Tibial nerve (tissue), 4 donors: Measurements from ENCODE around the gene DLG1. TPM values are rescaled to one million over a fixed set of nuclear protein-coding genes. Genes with fewer than 3 reads are reported as not detected.
A peak's percentile ranks its signal among the peaks of the same experiment; 100 is the strongest.
"Not testable (repeated sequence)": the region's sequence is repeated elsewhere in the genome, so short reads cannot be mapped to it uniquely, and the experiment has no call there.

Experiments
- DNase-seq, 2 donors: peaks; one replicate each; pipeline ENCODE4 v3.0.0-alpha.2; 2019; ENCODE audit warnings: low spot score in 2 of 2
- H3K27ac ChIP-seq, 4 donors: fragments of 200-600 bp; sonication (generic) in 3 of 4; one replicate each; pipeline ENCODE4 v1.5.1; 2017 to 2019; ENCODE audit warnings: mild to moderate bottlenecking in 1 of 4
- H3K27me3 ChIP-seq, 2 donors: fragments of 200-600 bp; sonication (generic) in 1 of 2; one replicate each; pipeline versions ENCODE4 v1.5.1 to v1.6.0; 2017 to 2019
- H3K36me3 ChIP-seq, 3 donors: fragments of 200-600 bp; sonication (generic); one replicate each; pipeline ENCODE4 v1.5.1; 2018 to 2019
- H3K4me1 ChIP-seq, 4 donors: fragments of 200-600 bp; sonication (generic) in 3 of 4; one replicate each; pipeline ENCODE4 v1.5.1; 2017 to 2019
- H3K4me3 ChIP-seq, 4 donors: fragments of 200-600 bp; sonication (generic) in 3 of 4; one replicate each; pipeline ENCODE4 v1.5.1; 2017 to 2019; ENCODE audit warnings: mild to moderate bottlenecking in 1 of 4, moderate library complexity in 1 of 4
- H3K9me3 ChIP-seq, 4 donors: fragments of 200-600 bp; sonication (generic) in 3 of 4; one replicate each; pipeline ENCODE4 v1.5.1; 2017 to 2019
- EP300 ChIP-seq, 2 donors: sonication (generic); formaldehyde crosslinking; IDR thresholded peaks; one replicate each; pipeline ENCODE4 v1.6.1; 2017; ENCODE audit warnings: antibody characterized with exemption in 2 of 2, mild to moderate bottlenecking in 1 of 2
- POLR2A ChIP-seq, 2 donors: fragments of 450-650 bp; IDR thresholded peaks; one replicate each; pipeline ENCODE4 v1.6.1; 2017; ENCODE audit warnings: antibody characterized with exemption in 2 of 2, mild to moderate bottlenecking in 2 of 2, moderate library complexity in 2 of 2
- WGBS, 2 donors: methylation state at CpG; one replicate each; pipeline ENCODE4 v1.1.5; 2018; 5-methylcytosine and 5-hydroxymethylcytosine counted together
- total RNA-seq, 4 donors: library from RNA; depleted of rRNA; stranded (reverse); fragments of >200 nt; gene quantifications; one replicate each; pipeline ENCODE4 v1.1.0, GENCODE V29; 2016
- TF ChIP-seq, protein P1 (sequence below), 5 experiments: fragments of 200-600 bp in 3 of 5; fragments of 450-650 bp in 2 of 5; sonication (generic) in 3 of 5; IDR thresholded peaks; one replicate each; pipeline ENCODE4 v1.5.1; 2016 to 2019; ENCODE audit warnings: antibody characterized with exemption in 5 of 5, mild to moderate bottlenecking in 3 of 5, moderate library complexity in 2 of 5

Gene DLG1
- total RNA-seq, 4 donors from 2014 or later: 49.2 to 94.0 (median 71.1) TPM

DNA sequence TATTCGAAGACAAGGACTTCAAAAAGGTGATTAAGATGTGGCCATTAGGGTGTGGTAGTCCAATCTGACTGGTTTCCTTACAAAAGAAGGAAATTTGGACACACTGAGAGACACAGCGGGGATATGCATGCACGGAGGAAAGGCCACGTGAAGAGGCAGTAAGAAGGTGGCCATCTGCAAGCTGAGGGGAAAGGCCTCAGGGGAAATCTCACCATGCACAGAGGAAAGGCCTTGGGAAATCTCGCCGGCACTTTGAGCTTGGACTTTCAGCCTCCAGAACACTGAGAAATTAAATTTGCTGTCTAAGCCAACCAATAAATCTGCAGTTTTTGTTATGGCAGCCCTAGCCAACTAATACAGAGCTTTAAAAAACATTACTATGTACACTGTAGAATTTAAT, 78.8 kb downstream of the DLG1 start:
- H3K4me3 ChIP-seq: no peak overlapping the region
- H3K27me3 ChIP-seq: no peaks in the 10 kb centered on the region
- H3K36me3 ChIP-seq: no peaks in the 10 kb centered on the region
- 89% methylated on average over 6 of the region's 6 CpGs for WGBS, 2 donors
- TF ChIP-seq EP300 (IDR thresholded peaks at IDR 0.05): no peak
- no peak for TF ChIP-seq POLR2A (IDR thresholded peaks at IDR 0.05)
- TF ChIP-seq, protein P1, sequence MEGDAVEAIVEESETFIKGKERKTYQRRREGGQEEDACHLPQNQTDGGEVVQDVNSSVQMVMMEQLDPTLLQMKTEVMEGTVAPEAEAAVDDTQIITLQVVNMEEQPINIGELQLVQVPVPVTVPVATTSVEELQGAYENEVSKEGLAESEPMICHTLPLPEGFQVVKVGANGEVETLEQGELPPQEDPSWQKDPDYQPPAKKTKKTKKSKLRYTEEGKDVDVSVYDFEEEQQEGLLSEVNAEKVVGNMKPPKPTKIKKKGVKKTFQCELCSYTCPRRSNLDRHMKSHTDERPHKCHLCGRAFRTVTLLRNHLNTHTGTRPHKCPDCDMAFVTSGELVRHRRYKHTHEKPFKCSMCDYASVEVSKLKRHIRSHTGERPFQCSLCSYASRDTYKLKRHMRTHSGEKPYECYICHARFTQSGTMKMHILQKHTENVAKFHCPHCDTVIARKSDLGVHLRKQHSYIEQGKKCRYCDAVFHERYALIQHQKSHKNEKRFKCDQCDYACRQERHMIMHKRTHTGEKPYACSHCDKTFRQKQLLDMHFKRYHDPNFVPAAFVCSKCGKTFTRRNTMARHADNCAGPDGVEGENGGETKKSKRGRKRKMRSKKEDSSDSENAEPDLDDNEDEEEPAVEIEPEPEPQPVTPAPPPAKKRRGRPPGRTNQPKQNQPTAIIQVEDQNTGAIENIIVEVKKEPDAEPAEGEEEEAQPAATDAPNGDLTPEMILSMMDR (IDR thresholded peaks at IDR 0.05): no peak
- H3K27ac ChIP-seq: no peak overlapping the region
- no peak for DNase-seq
- peaks cover 0 to 55% (median 5%) of the 10 kb centered on the region in 4 donors for H3K4me1 ChIP-seq
- H3K9me3 ChIP-seq: no peaks in the 10 kb centered on the region

DNA sequence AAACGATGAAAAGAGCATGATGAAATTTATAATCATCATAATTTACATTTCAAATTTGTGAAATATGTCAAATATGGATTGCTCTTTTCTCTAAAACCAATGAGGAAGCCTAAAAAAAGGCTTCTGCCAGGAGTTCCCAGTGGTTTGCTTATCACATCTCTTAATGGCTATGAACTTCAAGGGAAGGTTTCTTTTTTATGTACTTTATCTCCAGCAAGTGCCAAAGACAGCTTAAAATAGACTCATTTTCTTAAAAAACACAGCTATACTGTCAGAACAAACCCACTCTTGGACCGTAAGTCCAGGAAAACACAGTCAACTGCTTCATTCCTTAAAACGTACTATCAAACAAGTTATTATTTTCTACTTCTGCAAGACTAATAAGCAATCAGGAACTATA, 80.2 kb downstream of the DLG1 start:
- Histone ChIP-seq H3K27ac (no peak overlapping the region), H3K36me3 (no peaks in the 10 kb centered on the region), H3K4me3 (no peak overlapping the region), H3K9me3 (no peaks in the 10 kb centered on the region), H3K4me1 (peaks cover 0 to 50% (median 5%) of the 10 kb centered on the region in 4 donors), H3K27me3 (no peaks in the 10 kb centered on the region)
- 52 to 53% methylated on average over 3 of the region's 3 CpGs for WGBS, 2 donors
- no peak for DNase-seq
- TF ChIP-seq, protein P1 (IDR thresholded peaks at IDR 0.05): no peak
- TF ChIP-seq POLR2A (IDR thresholded peaks at IDR 0.05): no peak
- TF ChIP-seq EP300 (IDR thresholded peaks at IDR 0.05): no peak

DNA sequence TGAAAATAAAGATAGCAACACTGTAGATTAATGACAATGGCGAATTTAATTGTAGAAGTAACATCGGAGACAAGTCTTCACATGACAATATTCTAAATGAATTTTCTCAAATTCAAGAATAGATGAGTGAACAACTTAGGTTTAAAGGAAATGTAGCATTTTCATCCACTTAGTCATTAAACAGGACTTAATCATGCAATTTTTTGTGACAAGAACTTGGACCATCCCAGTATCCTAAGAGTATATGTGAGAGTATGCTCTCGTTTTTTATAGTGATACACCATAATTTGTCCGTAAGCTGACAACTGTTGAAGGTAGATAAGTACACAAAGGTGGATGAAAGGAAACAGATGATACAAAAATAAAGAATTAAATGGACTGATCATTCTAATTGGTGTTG, 81.5 kb downstream of the DLG1 start:
- peaks cover 0 to 37% (median 4%) of the 10 kb centered on the region in 4 donors for H3K4me1 ChIP-seq
- H3K27me3 ChIP-seq: no peaks in the 10 kb centered on the region
- TF ChIP-seq EP300 (IDR thresholded peaks at IDR 0.05) (no peak), POLR2A (IDR thresholded peaks at IDR 0.05) (no peak)
- TF ChIP-seq, protein P1 (IDR thresholded peaks at IDR 0.05): no peak
- WGBS, 2 donors: 91 to 96% methylated on average over 4 of the region's 4 CpGs
- H3K9me3 ChIP-seq: no peaks in the 10 kb centered on the region
- H3K4me3 ChIP-seq: no peak overlapping the region
- no peaks in the 10 kb centered on the region for H3K36me3 ChIP-seq
- no peak overlapping the region for H3K27ac ChIP-seq
- no peak for DNase-seq

DNA sequence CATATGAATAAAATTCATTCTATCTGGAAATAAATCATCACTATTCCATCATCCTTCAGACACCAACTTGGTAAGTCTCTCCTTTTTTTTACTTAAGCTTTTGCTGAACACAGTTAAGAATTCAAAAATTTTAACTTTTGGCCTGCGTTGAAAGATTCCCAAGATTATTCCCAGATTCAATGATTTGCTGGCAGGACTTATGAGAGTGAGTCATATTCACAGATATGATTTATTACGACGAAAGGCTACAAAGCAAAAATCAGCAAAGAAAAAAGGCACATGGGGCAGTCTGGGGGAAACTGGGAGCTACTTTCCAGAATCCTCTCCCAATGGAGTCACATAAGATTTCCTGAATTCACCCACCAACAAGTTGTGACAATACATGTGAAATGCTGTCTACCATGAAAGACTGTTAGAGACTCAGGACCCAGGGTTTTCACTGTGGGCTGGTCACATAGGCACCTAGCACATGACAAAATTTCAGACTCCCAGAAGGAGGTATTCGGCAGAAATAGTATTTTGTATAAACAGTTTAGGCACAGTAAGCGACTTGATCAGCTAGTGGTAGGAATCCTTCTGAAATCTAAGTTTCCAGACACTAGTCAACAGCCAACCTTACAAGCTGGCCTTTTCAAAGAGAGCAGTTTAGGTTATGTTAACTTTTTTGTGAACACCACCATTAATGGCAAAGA, 82.1 kb downstream of the DLG1 start:
- H3K9me3 ChIP-seq: no peaks in the 10 kb centered on the region
- no peaks in the 10 kb centered on the region for H3K27me3 ChIP-seq
- no peaks in the 10 kb centered on the region for H3K36me3 ChIP-seq
- peak overlapping the region in 2 of 4 donors; percentile 7 to 34 for H3K27ac ChIP-seq
- H3K4me3 ChIP-seq: no peak overlapping the region
- TF ChIP-seq, protein P1 (IDR thresholded peaks at IDR 0.05): no peak
- TF ChIP-seq EP300 (IDR thresholded peaks at IDR 0.05) (no peak), POLR2A (IDR thresholded peaks at IDR 0.05) (no peak)
- peaks cover 0 to 34% (median 4%) of the 10 kb centered on the region in 4 donors for H3K4me1 ChIP-seq
- 28 to 39% methylated on average over 5 of the region's 5 CpGs for WGBS, 2 donors
- DNase-seq: no peak

DNA sequence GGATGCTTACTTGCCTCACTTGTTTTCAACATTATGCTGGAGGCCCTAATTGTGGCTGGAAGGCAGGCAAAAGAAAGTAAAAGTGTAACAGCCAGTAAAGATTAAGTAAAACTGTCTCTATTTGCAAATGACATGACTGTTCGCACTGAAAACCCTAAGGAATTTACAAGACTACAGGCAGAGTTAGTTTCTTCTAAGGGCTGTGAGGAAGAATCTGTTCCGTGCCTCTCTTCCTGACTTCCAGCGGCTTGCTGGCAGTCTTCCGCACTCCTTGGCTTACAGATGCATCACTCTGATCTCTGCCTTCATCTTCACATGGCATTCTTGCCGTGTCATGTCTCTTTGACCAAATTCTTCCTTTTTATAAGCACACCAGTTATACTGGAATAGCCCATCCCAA, 86.1 kb downstream of the DLG1 start:
- no peak for DNase-seq
- no peak overlapping the region for H3K4me3 ChIP-seq
- H3K36me3 ChIP-seq: no peaks in the 10 kb centered on the region
- TF ChIP-seq, protein P1 (IDR thresholded peaks at IDR 0.05): no peak
- no peak for TF ChIP-seq EP300 (IDR thresholded peaks at IDR 0.05)
- TF ChIP-seq POLR2A (IDR thresholded peaks at IDR 0.05): no peak
- H3K4me1 ChIP-seq: peaks cover 0 to 32% (median 2%) of the 10 kb centered on the region in 4 donors
- no peaks in the 10 kb centered on the region for H3K9me3 ChIP-seq
- H3K27ac ChIP-seq: no peak overlapping the region
- WGBS, 2 donors: 71 to 92% methylated on average over 5 of the region's 5 CpGs
- no peaks in the 10 kb centered on the region for H3K27me3 ChIP-seq

DNA sequence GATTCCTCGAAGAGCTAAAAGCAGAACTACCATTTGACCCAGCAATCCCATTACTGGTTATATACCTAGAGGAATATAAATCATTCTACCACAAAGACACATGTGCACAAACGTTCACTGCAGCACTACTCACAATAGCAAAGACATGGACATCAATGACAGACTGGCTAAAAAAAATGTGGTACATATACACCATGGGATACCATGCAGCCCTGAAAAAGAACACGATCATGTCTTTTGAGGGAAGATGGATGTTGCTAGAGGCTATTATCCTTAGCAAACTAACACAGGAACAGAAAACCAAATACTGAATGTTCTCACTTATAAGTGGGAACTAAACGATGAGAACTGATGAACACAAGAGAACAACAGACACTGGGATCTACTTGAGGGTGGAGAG, 86.7 kb downstream of the DLG1 start:
- not testable (repeated sequence) for H3K9me3 ChIP-seq, DNase-seq, H3K27me3 ChIP-seq, H3K4me3 ChIP-seq, H3K36me3 ChIP-seq, H3K27ac ChIP-seq
- H3K4me1 ChIP-seq: peaks cover 0 to 27% (median 2%) of the 10 kb centered on the region in 4 donors
- WGBS, 2 donors: 92 to 93% methylated on average over 4 of the region's 4 CpGs
